ENCODE measurements around the gene C1orf21. TPM values are rescaled to one million over a fixed set of nuclear protein-coding genes. Genes with fewer than 3 reads are reported as not detected.

Gene C1orf21
- polyA plus RNA-seq, 1 experiment: 4.3 TPM

GRCh38 chr1:184627007-184627341 lies 240.1 kb downstream of the C1orf21 start:
- CTCF ChIA-PET: interaction anchor here (1.2 kb wide), 1 partner anchor 37 kb away, joined by 3 read pairs; no protein-coding TSS in a partner anchor

GRCh38 chr1:184629266-184629665 lies 242.4 kb downstream of the C1orf21 start:
- H3K27me3 ChIP-seq (ENCODE audit: control insufficient read depth, insufficient read depth, low read length): no peaks in the 10 kb centered on the region; the same call in 1 of the 2 replicates
- H3K36me3 ChIP-seq (ENCODE audit: control insufficient read depth, insufficient read depth, low read length): no peaks in the 10 kb centered on the region
- no peak for TF ChIP-seq CTCF (IDR thresholded peaks at IDR 0.05; ENCODE audit: insufficient read depth, low read depth, low read length)
- CTCF ChIA-PET: no interaction called here
- POLR2A ChIA-PET: no interaction called here
- H3K4me3 ChIP-seq (ENCODE audit: low read depth, low read length): no peak overlapping the region
- no peak for DNase-seq (ENCODE audit: low read depth)

More at GRCh38 chr1:184627007-184627341, 240.1 kb downstream of the C1orf21 start:
- no peaks in the 10 kb centered on the region; the same call in 1 of the 2 replicates for H3K27me3 ChIP-seq (ENCODE audit: control insufficient read depth, insufficient read depth, low read length)
- TF ChIP-seq CTCF (IDR thresholded peaks at IDR 0.05; ENCODE audit: insufficient read depth, low read depth, low read length): no peak
- no peaks in the 10 kb centered on the region for H3K36me3 ChIP-seq (ENCODE audit: control insufficient read depth, insufficient read depth, low read length)
- no peak overlapping the region for H3K4me3 ChIP-seq (ENCODE audit: low read depth, low read length)
- no peak for DNase-seq (ENCODE audit: low read depth)
- POLR2A ChIA-PET: no interaction called here

- CTCF ChIA-PET: interaction anchor here (1.1 to 2.0 kb wide), 2 partner anchors 33 to 434 kb away, joined by 3 to 6 read pairs; no protein-coding TSS in a partner anchor
- no peak overlapping the region for H3K4me3 ChIP-seq (ENCODE audit: low read depth, low read length)
- TF ChIP-seq CTCF (IDR thresholded peaks at IDR 0.05; ENCODE audit: insufficient read depth, low read depth, low read length): no peak
- no peaks in the 10 kb centered on the region; the same call in 1 of the 2 replicates for H3K27me3 ChIP-seq (ENCODE audit: control insufficient read depth, insufficient read depth, low read length)
- H3K36me3 ChIP-seq (ENCODE audit: control insufficient read depth, insufficient read depth, low read length): no peaks in the 10 kb centered on the region
- POLR2A ChIA-PET: no interaction called here
- DNase-seq (ENCODE audit: low read depth): no peak
These were observed 243.8 kb downstream of the C1orf21 start for GRCh38 chr1:184630679-184631060.

GRCh38 chr1:184632415-184633175 lies 245.8 kb downstream of the C1orf21 start:
- no peaks in the 10 kb centered on the region; the same call in 1 of the 2 replicates for H3K27me3 ChIP-seq (ENCODE audit: control insufficient read depth, insufficient read depth, low read length)
- POLR2A ChIA-PET: no interaction called here

More at GRCh38 chr1:184632415-184633175, 245.8 kb downstream of the C1orf21 start:
- no peak overlapping the region for H3K4me3 ChIP-seq (ENCODE audit: low read depth, low read length)
- CTCF ChIA-PET: interaction anchor here (2.0 kb wide), 1 partner anchor 31 kb away, joined by 6 read pairs; no protein-coding TSS in a partner anchor
- no peaks in the 10 kb centered on the region for H3K36me3 ChIP-seq (ENCODE audit: control insufficient read depth, insufficient read depth, low read length)
- TF ChIP-seq CTCF (IDR thresholded peaks at IDR 0.05; ENCODE audit: insufficient read depth, low read depth, low read length): no peak
- DNase-seq (ENCODE audit: low read depth): no peak

Measured in BJ (cell line).